Activated CD4-positive, alpha-beta memory T cell treated with anti-CD3 and anti-CD28 coated beads for 36 hours (primary cell): ENCODE measurements around the gene ZNF335. TPM values are rescaled to one million over a fixed set of nuclear protein-coding genes. Genes with fewer than 3 reads are reported as not detected.
"Not testable (repeated sequence)": the region's sequence is repeated elsewhere in the genome, so short reads cannot be mapped to it uniquely, and the experiment has no call there.

ENCODE experiments used
- CTCF ChIA-PET: fragments of 350-600 bp; sonication (Branson Sonifier 250); formaldehyde crosslinking; loops from one replicate; lab custom pipeline; 2021; ENCODE audit warnings: antibody characterized with exemption, inconsistent platforms; lab: Charles Lee
- POLR2A ChIA-PET: fragments of 350-600 bp; sonication (Branson Sonifier 250); formaldehyde crosslinking; loops from one replicate; lab custom pipeline; 2021; ENCODE audit warnings: antibody characterized with exemption; lab: Charles Lee
- DNase-seq: peaks from one replicate; pipeline ENCODE4 v3.0.0-alpha.2; 2020
- H3K27ac Mint-ChIP-seq: one replicate; pipeline ENCODE4 v1.8.0; 2021; ENCODE audit warnings: mixed read lengths
- H3K27me3 Mint-ChIP-seq: one replicate; pipeline ENCODE4 v1.8.0; 2021; ENCODE audit warnings: mixed read lengths
- H3K36me3 Mint-ChIP-seq: one replicate; pipeline ENCODE4 v1.8.0; 2021; ENCODE audit warnings: mixed read lengths
- H3K4me1 Mint-ChIP-seq: one replicate; pipeline ENCODE4 v1.8.0; 2021; ENCODE audit warnings: low read depth, mixed read lengths
- H3K4me3 Mint-ChIP-seq: one replicate; pipeline ENCODE4 v1.8.0; 2021; ENCODE audit warnings: mild to moderate bottlenecking, mixed read lengths
- H3K9me3 Mint-ChIP-seq: one replicate; pipeline ENCODE4 v1.8.0; 2021; ENCODE audit warnings: mixed read lengths
- intact Hi-C: fragments of 100-400 bp; cut with micrococcal nuclease; formaldehyde crosslinking; loops from one replicate; pipeline ENCODE4 v1.15.1; 2023
- total RNA-seq, 2 experiments: library from RNA; stranded (reverse); gene quantifications; one replicate each; pipeline ENCODE4 v1.2.3, GENCODE V29; 2021

ZNF335 gene
- total RNA-seq, 2 experiments from 2014 or later: 24.1 to 26.0 TPM

DNA sequence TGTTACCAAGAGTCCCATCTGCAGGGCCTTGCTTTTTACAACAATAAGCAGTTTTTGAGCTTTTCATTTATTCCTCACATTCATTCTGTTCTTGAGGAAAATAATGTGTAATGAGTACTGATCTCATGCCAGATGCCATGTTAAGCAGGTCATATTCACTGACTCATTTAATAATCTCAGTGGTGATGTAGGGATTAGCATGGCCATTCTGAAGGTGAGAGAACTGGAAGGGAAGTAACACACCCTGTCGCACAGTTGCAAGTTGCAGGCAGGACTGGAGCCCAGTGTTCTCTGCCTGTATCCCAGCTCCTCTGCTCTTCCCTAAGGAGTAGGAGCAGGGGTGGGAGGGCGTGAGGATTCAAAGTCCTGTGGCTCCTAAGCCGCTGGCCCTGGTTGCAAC, 31.9 kb downstream of the ZNF335 start:
- no peaks in the 10 kb centered on the region for H3K9me3 Mint-ChIP-seq
- H3K27me3 Mint-ChIP-seq: no peaks in the 10 kb centered on the region
- ChIA-PET CTCF (interaction anchor here (9.2 kb wide), 1 partner anchor 30 kb away, joined by 67 read pairs; the partner anchor contains the start of gene ZNF335), POLR2A (interaction anchor here (0.6 kb wide), 1 partner anchor 146 kb away, joined by 5 read pairs; no protein-coding TSS in a partner anchor)
- intact Hi-C loops: no loop called here
- DNase-seq: no peak
- H3K36me3 Mint-ChIP-seq: peaks cover 46% of the 10 kb centered on the region
- H3K4me1 Mint-ChIP-seq: peaks cover 41% of the 10 kb centered on the region
- H3K27ac Mint-ChIP-seq: no peak overlapping the region
- H3K4me3 Mint-ChIP-seq: no peak overlapping the region

DNA sequence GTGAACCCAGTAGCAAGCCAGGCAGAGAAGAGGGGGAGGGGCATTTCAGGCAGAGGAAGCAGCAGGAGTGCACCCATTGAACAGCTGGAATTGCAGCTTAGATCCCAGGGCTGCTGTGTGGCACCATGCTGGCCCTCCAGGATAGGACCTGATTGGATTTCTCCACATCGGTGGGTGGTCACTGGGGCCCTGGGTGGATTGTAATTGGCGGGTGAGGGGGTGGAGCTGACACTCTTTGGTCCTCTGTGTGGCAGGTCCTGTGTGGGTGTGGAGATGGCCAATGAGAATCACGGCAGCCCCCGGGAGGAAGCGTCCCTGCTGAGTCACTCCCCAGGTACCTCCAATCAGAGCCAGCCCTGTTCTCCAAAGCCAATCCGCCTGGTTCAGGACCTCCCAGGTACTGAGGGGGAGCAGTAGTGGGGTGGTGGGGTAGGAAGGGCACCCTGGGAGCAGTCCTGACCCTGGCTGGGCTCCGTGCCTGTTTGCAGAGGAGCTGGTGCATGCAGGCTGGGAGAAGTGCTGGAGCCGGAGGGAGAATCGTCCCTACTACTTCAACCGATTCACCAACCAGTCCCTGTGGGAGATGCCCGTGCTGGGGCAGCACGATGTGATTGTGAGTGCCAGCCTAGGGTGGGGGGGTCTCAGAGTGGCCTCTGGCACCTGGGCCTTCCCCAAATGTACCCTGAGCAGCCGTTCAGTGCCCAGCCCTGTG, 33.1 kb downstream of the ZNF335 start:
- Mint-ChIP-seq H3K4me1 (peaks cover 29% of the 10 kb centered on the region), H3K4me3 (no peak overlapping the region), H3K9me3 (no peaks in the 10 kb centered on the region), H3K27me3 (no peaks in the 10 kb centered on the region), H3K36me3 (peaks cover 35% of the 10 kb centered on the region), H3K27ac (peak overlapping the region; percentile 53)
- DNase-seq: no peak
- ChIA-PET CTCF (interaction anchor here (1.6 to 9.2 kb wide), 2 partner anchors 24 to 32 kb away, joined by 4 to 67 read pairs; partner anchors contain the start of gene ZNF335), POLR2A (no interaction called here)
- intact Hi-C loops: loop anchor here (10.0 kb wide), 1 partner anchor 426 kb away; no protein-coding TSS in a partner anchor

DNA sequence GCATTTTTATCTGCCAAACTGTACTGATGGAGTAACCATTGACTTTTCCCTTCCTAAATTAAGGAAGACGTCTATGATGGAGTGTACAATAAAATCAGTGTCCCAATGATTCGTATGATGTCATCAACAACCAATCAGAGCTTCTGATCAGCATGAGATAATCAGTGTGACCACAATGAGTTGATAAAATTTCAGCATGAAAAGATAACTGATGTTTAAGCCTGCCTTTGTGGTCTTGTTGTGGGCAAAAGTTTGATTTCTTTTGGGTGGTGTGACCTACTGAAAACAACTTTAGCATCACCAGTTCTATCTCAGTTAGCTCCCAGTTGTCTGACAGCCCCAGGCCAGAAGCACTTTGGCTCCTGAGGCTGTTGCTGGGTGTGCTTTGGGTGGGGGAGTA, 34.2 kb downstream of the ZNF335 start:
- Mint-ChIP-seq H3K27me3 (no peaks in the 10 kb centered on the region), H3K4me3 (no peak overlapping the region), H3K27ac (peak overlapping the region; percentile 53), H3K4me1 (peaks cover 29% of the 10 kb centered on the region), H3K9me3 (no peaks in the 10 kb centered on the region), H3K36me3 (peaks cover 30% of the 10 kb centered on the region)
- ChIA-PET CTCF (interaction anchor here (0.6 to 9.2 kb wide), 6 partner anchors 11 to 139 kb away, joined by 3 to 67 read pairs (median 4); partner anchors contain the start of gene ZNF335), POLR2A (interaction anchor here (0.8 to 1.4 kb wide), 2 partner anchors 11 to 12 kb away, joined by 3 to 4 read pairs; no protein-coding TSS in a partner anchor)
- DNase-seq: no peak
- intact Hi-C loops: loop anchor here (10.0 kb wide), 1 partner anchor 427 kb away; no protein-coding TSS in a partner anchor

DNA sequence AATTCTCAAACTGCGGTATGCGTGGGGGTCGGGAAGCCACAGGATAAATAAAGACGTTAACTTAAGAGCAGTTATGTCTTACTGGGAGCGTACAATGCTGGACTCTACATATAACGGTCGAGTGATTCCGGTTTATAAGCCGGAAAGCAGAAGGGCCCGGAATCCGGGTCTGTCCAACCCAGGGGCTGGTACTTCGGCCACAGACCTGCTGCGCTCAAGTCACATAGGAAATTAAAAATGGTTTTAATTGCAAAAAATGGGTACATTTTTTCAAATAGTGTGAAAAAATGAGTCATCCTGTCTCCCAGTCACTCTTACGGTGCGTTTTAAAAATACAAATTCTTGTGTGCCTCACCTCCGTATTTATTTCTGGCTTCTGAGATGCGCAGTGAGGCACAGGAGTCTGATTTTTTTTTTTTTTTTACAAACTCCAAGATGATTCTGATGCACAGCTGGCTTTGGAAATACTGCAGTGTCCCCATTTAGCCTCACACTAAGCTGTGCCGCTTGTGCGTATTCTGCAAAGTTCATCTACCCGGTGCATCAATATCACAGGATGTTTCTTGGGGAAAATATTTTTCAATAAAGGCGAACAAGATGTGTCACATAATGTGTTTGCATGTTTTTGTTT, 36.5 kb downstream of the ZNF335 start:
- CTCF ChIA-PET: interaction anchor here (2.1 to 9.2 kb wide), 5 partner anchors 27 to 137 kb away, joined by 5 to 67 read pairs (median 15); partner anchors contain the start of gene ZNF335
- Mint-ChIP-seq H3K36me3 (peaks cover 28% of the 10 kb centered on the region), H3K4me1 (peaks cover 32% of the 10 kb centered on the region), H3K27me3 (no peaks in the 10 kb centered on the region), H3K9me3 (no peaks in the 10 kb centered on the region), H3K27ac (peak overlapping the region; percentile 89), H3K4me3 (peak overlapping the region; percentile 90)
- DNase-seq: no peak
- intact Hi-C loops: loop anchor here (1.0 to 10.0 kb wide), 8 partner anchors 25 to 429 kb away; partner anchors contain the start of genes ACOT8, CTSA, NCOA5 and NEURL2
- POLR2A ChIA-PET: interaction anchor here (0.6 to 3.8 kb wide), 17 partner anchors 8 to 560 kb away, joined by 3 to 28 read pairs (median 4); partner anchors contain the start of genes ACOT8, CTSA, DNTTIP1 and NEURL2

DNA sequence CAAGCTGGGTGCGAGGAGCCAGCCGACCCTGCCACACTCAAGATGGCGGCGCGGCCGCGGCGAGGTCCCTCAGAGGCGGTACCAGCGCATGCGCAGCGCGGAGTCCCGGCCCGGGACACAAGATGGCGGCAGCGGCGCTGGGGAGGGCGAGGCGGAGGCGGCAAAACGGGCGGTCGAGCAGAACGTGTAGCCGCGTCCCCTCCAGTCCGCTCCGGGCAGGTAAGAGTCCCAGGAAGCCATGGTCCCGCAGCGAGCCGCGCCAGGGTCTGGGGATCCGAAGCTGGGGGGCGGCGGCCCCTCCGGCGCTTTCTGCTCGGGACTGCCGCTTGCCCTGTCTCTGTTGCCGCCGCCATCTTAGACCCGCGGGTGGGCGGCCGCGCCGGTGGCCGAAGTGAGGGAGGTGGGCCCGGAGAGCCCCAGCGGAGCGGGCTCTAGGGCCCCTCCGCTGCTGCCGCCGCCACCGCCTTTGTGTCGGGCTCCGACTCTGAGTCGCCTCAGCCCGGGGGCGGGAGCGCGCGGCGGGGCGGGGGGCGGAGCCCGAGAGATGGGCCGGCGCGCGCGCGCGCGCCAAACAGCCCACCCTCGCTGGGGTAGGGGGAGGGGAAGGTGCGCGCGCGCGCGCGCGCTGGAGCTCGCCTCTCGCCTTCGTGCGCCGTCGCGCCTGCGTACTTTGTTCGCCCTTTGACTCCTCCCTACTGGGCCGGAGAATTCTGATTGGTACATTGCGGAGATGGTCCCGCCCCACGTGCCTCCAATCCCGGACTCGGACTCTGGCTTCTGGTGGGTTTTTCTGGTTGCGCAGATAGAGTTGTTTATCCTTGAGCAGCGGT, 37.2 kb downstream of the ZNF335 start, which contains the start of gene PCIF1:
Gene PCIF1, plus strand, starts transcription at position 98 of the 830 bp plus-strand sequence. CDS start 4,317 bp downstream, outside the sequence.
- peak within 1 kb of the TSS; percentile 99 for H3K4me3 Mint-ChIP-seq
- H3K9me3 Mint-ChIP-seq: no peaks in the 10 kb centered on the region
- peak within 1 kb of the TSS; percentile 99 for H3K27ac Mint-ChIP-seq
- no peaks in the 10 kb centered on the region for H3K27me3 Mint-ChIP-seq
- H3K4me1 Mint-ChIP-seq: peaks cover 32% of the 10 kb centered on the region
- POLR2A ChIA-PET: interaction anchor here (0.6 to 3.8 kb wide), 28 partner anchors 9 to 1399 kb away, joined by 3 to 28 read pairs (median 3); partner anchors contain the start of genes ACOT8, CTSA, DNTTIP1 and NEURL2
- H3K36me3 Mint-ChIP-seq: peaks cover 23% of the 10 kb centered on the region
- intact Hi-C loops: loop anchor here (1.0 to 10.0 kb wide), 8 partner anchors 24 to 430 kb away; partner anchors contain the start of genes ACOT8, CTSA, NCOA5 and NEURL2
- CTCF ChIA-PET: interaction anchor here (0.9 to 9.2 kb wide), 11 partner anchors 12 to 136 kb away, joined by 3 to 67 read pairs (median 5); partner anchors contain the start of gene ZNF335
- DNase-seq: peak; percentile 99

GRCh38 chr20:45934046-45934585, 37.9 kb downstream of the ZNF335 start:
- intact Hi-C loops: loop anchor here (2.0 to 10.0 kb wide), 4 partner anchors 23 to 431 kb away; partner anchors contain the start of genes CTSA, NEURL2 and ZSWIM1
- ChIA-PET POLR2A (interaction anchor here (0.8 to 3.8 kb wide), 25 partner anchors 9 to 1398 kb away, joined by 3 to 28 read pairs (median 4); partner anchors contain the start of genes ACOT8, CTSA, NEURL2 and UBE2C), CTCF (interaction anchor here (0.6 to 9.2 kb wide), 15 partner anchors 10 to 135 kb away, joined by 3 to 67 read pairs (median 5); partner anchors contain the start of genes CTSA, TNNC2 and ZNF335)
- Mint-ChIP-seq H3K27ac (peak overlapping the region; percentile 99), H3K4me1 (peaks cover 32% of the 10 kb centered on the region), H3K9me3 (no peaks in the 10 kb centered on the region), H3K27me3 (no peaks in the 10 kb centered on the region), H3K4me3 (peak overlapping the region; percentile 99), H3K36me3 (peaks cover 17% of the 10 kb centered on the region)
- DNase-seq: no peak

DNA sequence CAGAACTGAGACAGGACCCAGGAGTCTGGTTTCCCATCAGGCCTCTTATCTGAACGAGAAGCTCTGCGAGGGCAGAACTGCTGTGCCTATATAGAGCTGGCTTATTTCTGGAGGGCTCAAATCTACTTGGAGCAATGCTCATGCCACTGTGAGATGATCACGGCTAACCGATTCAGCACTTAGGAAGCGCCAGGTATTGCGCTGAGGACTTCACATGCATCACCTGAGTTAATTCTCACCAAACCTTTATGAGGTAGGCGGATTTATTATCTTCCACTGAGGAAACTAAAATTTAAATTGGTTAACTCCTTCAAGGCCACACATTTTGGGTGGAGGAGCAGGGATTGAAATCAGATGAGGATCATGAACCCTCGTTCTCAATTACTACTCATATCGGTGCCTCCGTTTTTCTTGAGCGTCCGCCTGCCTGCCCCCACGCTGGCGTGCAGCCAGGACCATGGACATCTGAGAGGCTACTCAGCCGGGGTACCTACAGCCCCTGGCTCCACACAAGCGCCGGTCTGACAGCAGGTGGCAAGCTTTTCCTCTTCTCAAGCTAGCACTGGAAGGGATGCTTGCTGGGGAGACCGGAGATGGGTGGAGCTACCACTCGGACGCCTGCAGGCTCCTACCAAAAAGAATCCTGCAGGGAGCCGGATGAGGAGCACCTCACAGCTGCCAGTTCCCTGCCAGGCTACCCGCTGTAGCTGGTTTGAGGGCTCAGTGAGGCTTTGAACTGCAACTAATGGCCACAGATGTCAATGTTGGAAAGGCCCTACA, 38.5 kb downstream of the ZNF335 start:
- CTCF ChIA-PET: interaction anchor here (0.6 to 9.2 kb wide), 15 partner anchors 11 to 135 kb away, joined by 3 to 67 read pairs (median 5); partner anchors contain the start of genes CTSA, TNNC2, ZNF335 and ZSWIM1
- peak overlapping the region; percentile 99 for H3K27ac Mint-ChIP-seq

GRCh38 chr20:45931680-45932079, 40.3 kb downstream of the ZNF335 start:
- H3K36me3 Mint-ChIP-seq, H3K4me3 Mint-ChIP-seq, H3K27ac Mint-ChIP-seq, H3K9me3 Mint-ChIP-seq, DNase-seq, H3K27me3 Mint-ChIP-seq, POLR2A ChIA-PET, CTCF ChIA-PET: not testable (repeated sequence)
- H3K4me1 Mint-ChIP-seq: peaks cover 16% of the 10 kb centered on the region
- intact Hi-C loops: loop anchor here (10.0 kb wide), 1 partner anchor 433 kb away; no protein-coding TSS in a partner anchor

More for the DNA sequence above, 38.5 kb downstream of the ZNF335 start:
- intact Hi-C loops: loop anchor here (2.0 to 10.0 kb wide), 4 partner anchors 23 to 431 kb away; partner anchors contain the start of genes CTSA, NEURL2 and ZSWIM1
- DNase-seq: peak; percentile 82
- Mint-ChIP-seq H3K36me3 (peaks cover 16% of the 10 kb centered on the region), H3K9me3 (no peaks in the 10 kb centered on the region), H3K4me3 (peak overlapping the region; percentile 99), H3K27me3 (no peaks in the 10 kb centered on the region), H3K4me1 (peaks cover 31% of the 10 kb centered on the region)
- POLR2A ChIA-PET: interaction anchor here (1.0 to 3.8 kb wide), 16 partner anchors 8 to 134 kb away, joined by 3 to 28 read pairs (median 6); partner anchors contain the start of genes ACOT8, CTSA, NEURL2 and UBE2C

GRCh38 chr20:45927071-45927878, 44.7 kb downstream of the ZNF335 start:
- Mint-ChIP-seq H3K9me3 (no peaks in the 10 kb centered on the region), H3K4me3 (no peak overlapping the region), H3K36me3 (no peaks in the 10 kb centered on the region), H3K27ac (no peak overlapping the region), H3K27me3 (peaks cover 1% of the 10 kb centered on the region), H3K4me1 (peaks cover 5% of the 10 kb centered on the region)
- POLR2A ChIA-PET: no interaction called here
- DNase-seq: no peak
- intact Hi-C loops: no loop called here
- CTCF ChIA-PET: interaction anchor here (1.2 kb wide), 1 partner anchor 37 kb away, joined by 4 read pairs; no protein-coding TSS in a partner anchor
